ENCODE data around the gene TNS1. TPM values are rescaled to one million over a fixed set of nuclear protein-coding genes. Genes with fewer than 3 reads are reported as not detected.

The TNS1 gene
- total RNA-seq, 3 donors from 2014 or later, result 0.50 to 1.2 (median 0.54) TPM

- DNase-seq (no peak), ATAC-seq (no peak)
- no peaks in the 10 kb centered on the region for H3K4me1 Mint-ChIP-seq (ENCODE audit: low read depth)
- H3K27me3 Mint-ChIP-seq (ENCODE audit: low read depth), result peaks cover 18% of the 10 kb centered on the region
- H3K36me3 Mint-ChIP-seq (ENCODE audit: insufficient read depth), result no peaks in the 10 kb centered on the region
- no peaks in the 10 kb centered on the region for H3K9me3 Mint-ChIP-seq
- H3K4me3 Mint-ChIP-seq, result no peak overlapping the region
Observed at GRCh38 chr2:217977840-217978535, 24.8 kb downstream of the TNS1 start.

- ATAC-seq (no peak), DNase-seq (no peak)
- Mint-ChIP-seq H3K36me3 (ENCODE audit: insufficient read depth) (no peaks in the 10 kb centered on the region), H3K9me3 (no peaks in the 10 kb centered on the region), H3K27me3 (ENCODE audit: low read depth) (peaks cover 20% of the 10 kb centered on the region), H3K4me1 (ENCODE audit: low read depth) (no peaks in the 10 kb centered on the region), H3K4me3 (no peak overlapping the region)
Observed at GRCh38 chr2:217976301-217976700, 26.5 kb downstream of the TNS1 start.

GRCh38 chr2:217975626-217976025, 27.2 kb downstream of the TNS1 start:
- Mint-ChIP-seq H3K27me3 (ENCODE audit: low read depth) (peaks cover 17% of the 10 kb centered on the region), H3K4me1 (ENCODE audit: low read depth) (no peaks in the 10 kb centered on the region), H3K4me3 (no peak overlapping the region), H3K36me3 (ENCODE audit: insufficient read depth) (no peaks in the 10 kb centered on the region), H3K9me3 (no peaks in the 10 kb centered on the region)
- ATAC-seq, result no peak
- DNase-seq, result no peak

- Mint-ChIP-seq H3K4me3 (no peak overlapping the region), H3K36me3 (ENCODE audit: insufficient read depth) (no peaks in the 10 kb centered on the region), H3K4me1 (ENCODE audit: low read depth) (no peaks in the 10 kb centered on the region), H3K9me3 (peaks cover 3% of the 10 kb centered on the region), H3K27me3 (ENCODE audit: low read depth) (peaks cover 9% of the 10 kb centered on the region)
- no peak for DNase-seq
- ATAC-seq, result no peak
Observed at GRCh38 chr2:217974389-217975005, 28.3 kb downstream of the TNS1 start.

- Mint-ChIP-seq H3K36me3 (ENCODE audit: insufficient read depth) (no peaks in the 10 kb centered on the region), H3K9me3 (peaks cover 3% of the 10 kb centered on the region), H3K4me3 (no peak overlapping the region), H3K27me3 (ENCODE audit: low read depth) (peaks cover 4% of the 10 kb centered on the region), H3K4me1 (ENCODE audit: low read depth) (no peaks in the 10 kb centered on the region)
- ATAC-seq (no peak), DNase-seq (no peak)
Observed at GRCh38 chr2:217973008-217973787, 29.6 kb downstream of the TNS1 start.

- Mint-ChIP-seq H3K9me3 (peaks cover 3% of the 10 kb centered on the region), H3K27me3 (ENCODE audit: low read depth) (peaks cover 4% of the 10 kb centered on the region), H3K4me1 (ENCODE audit: low read depth) (no peaks in the 10 kb centered on the region), H3K36me3 (ENCODE audit: insufficient read depth) (no peaks in the 10 kb centered on the region), H3K4me3 (no peak overlapping the region)
- no peak for ATAC-seq
- no peak for DNase-seq
Observed at GRCh38 chr2:217972490-217972889, 30.3 kb downstream of the TNS1 start.

- peaks cover 3% of the 10 kb centered on the region for H3K9me3 Mint-ChIP-seq
- H3K4me1 Mint-ChIP-seq (ENCODE audit: low read depth), result no peaks in the 10 kb centered on the region
- no peak for ATAC-seq
- H3K27me3 Mint-ChIP-seq (ENCODE audit: low read depth), result peaks cover 4% of the 10 kb centered on the region
- H3K4me3 Mint-ChIP-seq, result no peak overlapping the region
- no peak for DNase-seq
- no peaks in the 10 kb centered on the region for H3K36me3 Mint-ChIP-seq (ENCODE audit: insufficient read depth)
Observed at GRCh38 chr2:217972037-217972436, 30.8 kb downstream of the TNS1 start.

GRCh38 chr2:217971166-217971565, 31.6 kb downstream of the TNS1 start:
- Mint-ChIP-seq H3K4me3 (no peak overlapping the region), H3K4me1 (ENCODE audit: low read depth) (no peaks in the 10 kb centered on the region), H3K36me3 (ENCODE audit: insufficient read depth) (no peaks in the 10 kb centered on the region), H3K9me3 (peaks cover 3% of the 10 kb centered on the region), H3K27me3 (ENCODE audit: low read depth) (peaks cover 4% of the 10 kb centered on the region)
- ATAC-seq (no peak), DNase-seq (no peak)

GRCh38 chr2:217970206-217970605, 32.6 kb downstream of the TNS1 start:
- H3K4me1 Mint-ChIP-seq (ENCODE audit: low read depth), result no peaks in the 10 kb centered on the region
- H3K9me3 Mint-ChIP-seq, result peaks cover 3% of the 10 kb centered on the region
- DNase-seq, result no peak
- H3K36me3 Mint-ChIP-seq (ENCODE audit: insufficient read depth), result no peaks in the 10 kb centered on the region
- H3K4me3 Mint-ChIP-seq, result no peak overlapping the region
- no peak for ATAC-seq
- H3K27me3 Mint-ChIP-seq (ENCODE audit: low read depth), result peaks cover 4% of the 10 kb centered on the region

GRCh38 chr2:217969588-217969987, 33.2 kb downstream of the TNS1 start:
- Mint-ChIP-seq H3K36me3 (ENCODE audit: insufficient read depth) (no peaks in the 10 kb centered on the region), H3K27me3 (ENCODE audit: low read depth) (peaks cover 2% of the 10 kb centered on the region), H3K4me3 (no peak overlapping the region), H3K9me3 (peaks cover 3% of the 10 kb centered on the region), H3K4me1 (ENCODE audit: low read depth) (no peaks in the 10 kb centered on the region)
- no peak for ATAC-seq
- no peak for DNase-seq

- no peak overlapping the region for H3K4me3 Mint-ChIP-seq
- no peaks in the 10 kb centered on the region for H3K4me1 Mint-ChIP-seq (ENCODE audit: low read depth)
- peaks cover 2% of the 10 kb centered on the region for H3K27me3 Mint-ChIP-seq (ENCODE audit: low read depth)
- H3K36me3 Mint-ChIP-seq (ENCODE audit: insufficient read depth), result no peaks in the 10 kb centered on the region
- no peak for DNase-seq
- no peak for ATAC-seq
- H3K9me3 Mint-ChIP-seq, result peaks cover 3% of the 10 kb centered on the region
Observed at GRCh38 chr2:217968023-217968422, 34.8 kb downstream of the TNS1 start.

- H3K27me3 Mint-ChIP-seq (ENCODE audit: low read depth), result no peaks in the 10 kb centered on the region
- ATAC-seq (no peak), DNase-seq (no peak)
- H3K4me1 Mint-ChIP-seq (ENCODE audit: low read depth), result no peaks in the 10 kb centered on the region
- H3K4me3 Mint-ChIP-seq, result no peak overlapping the region
- H3K9me3 Mint-ChIP-seq, result peaks cover 3% of the 10 kb centered on the region
- no peaks in the 10 kb centered on the region for H3K36me3 Mint-ChIP-seq (ENCODE audit: insufficient read depth)
Observed at GRCh38 chr2:217966423-217967070, 36.2 kb downstream of the TNS1 start.

- ATAC-seq (no peak), DNase-seq (no peak)
- no peaks in the 10 kb centered on the region for H3K9me3 Mint-ChIP-seq
- no peaks in the 10 kb centered on the region for H3K27me3 Mint-ChIP-seq (ENCODE audit: low read depth)
- no peak overlapping the region for H3K4me3 Mint-ChIP-seq
- no peaks in the 10 kb centered on the region for H3K36me3 Mint-ChIP-seq (ENCODE audit: insufficient read depth)
- no peaks in the 10 kb centered on the region for H3K4me1 Mint-ChIP-seq (ENCODE audit: low read depth)
Observed at GRCh38 chr2:217964275-217965161, 38.3 kb downstream of the TNS1 start.

- no peaks in the 10 kb centered on the region for H3K9me3 Mint-ChIP-seq
- H3K27me3 Mint-ChIP-seq (ENCODE audit: low read depth), result peaks cover 4% of the 10 kb centered on the region
- no peaks in the 10 kb centered on the region for H3K4me1 Mint-ChIP-seq (ENCODE audit: low read depth)
- no peaks in the 10 kb centered on the region for H3K36me3 Mint-ChIP-seq (ENCODE audit: insufficient read depth)
- ATAC-seq (peak in 1 of 2 donors; percentile 14), DNase-seq (no peak)
- H3K4me3 Mint-ChIP-seq, result no peak overlapping the region
Observed at GRCh38 chr2:217960351-217960750, 42.4 kb downstream of the TNS1 start.

All from activated T-cell treated with anti-CD3 and anti-CD28 coated beads, Interleukin-2, amount 50 U/mL, for 4 hours (primary cell).